Smooth muscle cell of the coronary artery (primary cell): ENCODE data around the gene HDAC2. TPM values are rescaled to one million over a fixed set of nuclear protein-coding genes. Genes with fewer than 3 reads are reported as not detected.

ENCODE experiments used
- total RNA-seq: library from RNA; depleted of rRNA; stranded (reverse); fragments of >200 nt; gene quantifications from 2 replicates; pipeline ENCODE4 v1.2.3, GENCODE V29; 2014; ENCODE audit warnings: low replicate concordance

The HDAC2 gene
- 34.2 and 69.5 TPM in 2 replicates for total RNA-seq

GRCh38 chr6:113970805-113971676 lies at the start of gene HDAC2:
Gene HDAC2, minus strand, starts transcription at chr6:113971148. Its CDS starts 240 bp downstream, at chr6:113970908.

Other genes with a start within 250 kb of the HDAC2 start
- 13.7 and 128 TPM in 2 replicates for gene MARCKS, start 113.8 kb downstream of the HDAC2 start, total RNA-seq